ENCODE data around the gene ZBTB20.

ZBTB20 gene

DNA sequence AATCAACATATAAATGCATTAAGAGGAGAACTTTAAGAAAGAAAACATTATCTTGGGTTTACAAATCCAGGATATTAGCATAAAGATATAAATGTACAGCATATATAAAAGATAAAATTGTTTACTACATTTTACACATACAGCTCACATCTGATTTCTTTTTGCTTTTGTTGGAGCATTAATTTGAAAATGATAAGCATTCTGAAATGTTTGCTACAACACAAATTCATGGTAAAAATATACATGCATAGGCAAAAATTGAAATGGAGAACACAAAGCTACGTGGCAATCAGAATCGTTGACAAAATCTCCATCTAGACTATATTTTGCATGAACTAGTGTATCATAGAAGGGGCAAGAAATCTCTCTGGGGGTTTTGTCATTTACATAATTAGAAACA is 694.2 kb downstream of the ZBTB20 start:
- DNase-seq = no peak

DNA sequence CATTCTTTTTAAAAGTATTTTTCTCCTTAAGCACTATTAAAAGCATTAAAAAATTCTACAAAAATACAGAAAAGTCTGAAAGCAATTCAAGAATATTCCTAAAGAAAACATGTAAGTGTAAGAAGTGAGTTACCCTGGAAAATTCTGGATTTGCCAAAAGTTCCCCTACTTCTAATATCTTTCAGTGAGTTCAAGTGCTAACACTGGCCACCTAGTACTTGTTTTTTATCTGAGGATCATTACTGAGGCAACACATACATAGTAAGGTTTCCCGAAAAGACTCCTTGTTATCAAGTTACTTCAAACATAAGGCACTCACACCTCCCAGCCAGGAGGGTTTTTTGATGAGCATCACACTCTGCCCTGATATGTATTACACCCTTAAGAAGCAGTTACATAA is 694.8 kb downstream of the ZBTB20 start:
- DNase-seq = no peak

DNA sequence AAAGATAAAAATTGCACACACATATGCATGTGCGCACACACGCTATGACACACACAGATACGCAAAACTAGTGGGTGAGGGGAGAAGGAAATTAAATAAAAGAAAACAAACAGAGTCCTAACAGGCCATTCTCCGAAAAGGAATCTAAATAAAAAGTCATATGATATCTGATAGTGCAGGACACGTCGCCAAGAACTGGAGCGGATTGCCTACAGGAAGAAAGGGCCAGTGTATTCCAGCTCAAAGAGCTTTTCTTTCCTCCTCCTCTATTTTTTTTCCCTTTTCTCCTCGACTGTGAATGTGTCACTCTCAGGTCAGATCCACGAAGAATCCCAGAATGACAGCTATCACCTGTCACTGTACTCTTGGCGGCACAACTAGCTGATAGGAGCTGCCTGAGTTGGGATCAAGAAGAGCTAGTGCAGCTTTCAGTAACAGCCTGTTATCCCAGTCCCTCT is 695.5 kb downstream of the ZBTB20 start:
- DNase-seq = no peak

DNA sequence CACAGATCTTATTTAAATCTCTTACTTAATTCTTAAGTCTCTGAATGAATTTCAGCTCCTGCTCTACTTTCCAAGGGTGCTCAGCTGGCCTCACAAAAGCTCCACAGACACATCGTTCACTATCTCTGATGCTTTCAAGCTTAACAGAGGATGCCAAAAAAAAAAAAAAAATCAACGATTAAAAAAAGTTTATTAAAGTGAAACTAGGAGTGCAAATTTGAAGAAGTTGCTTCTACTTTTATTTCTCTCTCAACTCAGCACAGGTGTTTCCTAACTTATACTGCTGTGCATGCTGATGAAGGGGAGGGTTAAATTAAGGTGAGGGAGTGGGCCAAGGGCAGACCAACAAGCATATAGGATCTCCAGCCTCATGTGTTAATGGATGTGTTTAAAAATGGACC is 696.0 kb downstream of the ZBTB20 start:
- DNase-seq = no peak

- no peak for DNase-seq
Observed at GRCh38 chr3:114450008-114450596, 697.0 kb downstream of the ZBTB20 start.

DNA sequence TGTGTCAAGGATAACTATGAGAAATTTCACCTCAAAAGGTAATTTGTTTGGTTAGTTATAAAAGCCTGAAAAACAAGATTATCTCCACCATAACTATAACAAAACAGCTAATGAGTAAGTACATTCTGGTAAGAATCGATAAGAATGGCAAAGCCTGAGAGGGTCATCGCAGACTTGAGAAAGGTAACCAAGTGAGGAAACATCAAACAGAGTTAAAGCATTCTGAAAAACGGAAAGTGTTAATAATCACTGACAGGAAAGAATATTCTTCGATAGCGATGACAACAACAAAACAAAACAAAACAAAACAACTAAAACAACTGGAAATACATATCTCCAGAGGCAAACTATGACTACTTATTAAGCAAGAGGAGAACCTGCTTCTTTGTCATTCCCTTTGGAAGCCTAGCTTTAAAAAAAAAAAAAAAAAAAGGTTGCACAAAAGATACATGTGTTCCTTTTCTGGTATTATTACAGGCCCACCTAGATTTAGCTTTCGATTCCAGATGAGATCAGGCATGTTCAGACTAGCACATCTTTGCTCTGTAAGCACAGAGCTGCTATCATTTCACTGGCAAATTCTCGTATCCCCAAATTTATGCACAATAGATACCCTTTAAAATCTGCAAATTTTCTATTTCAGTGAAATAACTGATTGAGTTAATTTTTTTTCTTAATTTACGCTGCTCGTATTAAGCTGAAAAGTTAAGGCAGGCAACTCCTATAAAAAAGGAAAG is 697.6 kb downstream of the ZBTB20 start:
- no peak for DNase-seq

- no peak for DNase-seq
Observed at GRCh38 chr3:114447950-114448479, 699.1 kb downstream of the ZBTB20 start.

- no peak for DNase-seq
Observed at GRCh38 chr3:114447545-114447944, 699.5 kb downstream of the ZBTB20 start.

DNA sequence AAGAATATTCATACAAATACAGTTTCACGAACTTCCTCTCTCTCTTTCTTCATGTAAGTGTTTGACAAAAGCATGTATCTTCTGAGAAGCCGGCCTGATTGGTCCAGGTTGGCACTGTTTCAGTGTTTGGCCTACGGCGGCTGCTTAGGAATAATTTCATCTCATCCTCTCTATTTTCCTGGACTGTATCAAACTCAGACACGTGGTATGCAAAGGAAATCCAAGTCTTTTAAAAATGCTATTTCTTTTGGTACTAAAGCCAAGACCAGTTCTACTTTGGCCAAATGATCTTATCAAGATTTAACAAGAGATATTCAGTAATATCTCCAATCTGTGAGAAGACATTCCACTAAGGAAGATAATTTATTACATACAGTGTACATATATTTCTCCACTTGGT is 700.5 kb downstream of the ZBTB20 start:
- DNase-seq = no peak

GRCh38 chr3:114445233-114445632 is 701.9 kb downstream of the ZBTB20 start:
- no peak for DNase-seq

DNA sequence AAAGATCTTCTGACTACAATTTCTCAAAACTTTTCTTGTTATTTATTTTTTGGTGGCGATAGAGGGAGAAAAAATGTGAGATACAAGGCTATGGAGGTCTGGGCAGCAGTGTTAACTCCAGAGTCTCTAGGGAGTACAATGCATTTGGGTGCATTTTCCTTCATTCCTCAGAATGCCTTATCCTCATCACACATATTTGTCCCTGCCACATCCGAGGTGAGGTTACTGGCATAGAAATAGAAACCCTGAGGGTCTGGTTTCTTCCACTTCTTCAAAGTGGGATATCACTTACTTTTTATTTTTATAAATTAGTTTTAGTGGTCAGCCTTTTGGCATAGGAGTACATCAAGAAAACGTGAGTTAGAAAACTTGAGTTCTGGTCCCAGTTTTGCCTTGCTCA is 702.9 kb downstream of the ZBTB20 start:
- DNase-seq = no peak

- no peak for DNase-seq
Observed at GRCh38 chr3:114442246-114442645, 704.8 kb downstream of the ZBTB20 start.

DNA sequence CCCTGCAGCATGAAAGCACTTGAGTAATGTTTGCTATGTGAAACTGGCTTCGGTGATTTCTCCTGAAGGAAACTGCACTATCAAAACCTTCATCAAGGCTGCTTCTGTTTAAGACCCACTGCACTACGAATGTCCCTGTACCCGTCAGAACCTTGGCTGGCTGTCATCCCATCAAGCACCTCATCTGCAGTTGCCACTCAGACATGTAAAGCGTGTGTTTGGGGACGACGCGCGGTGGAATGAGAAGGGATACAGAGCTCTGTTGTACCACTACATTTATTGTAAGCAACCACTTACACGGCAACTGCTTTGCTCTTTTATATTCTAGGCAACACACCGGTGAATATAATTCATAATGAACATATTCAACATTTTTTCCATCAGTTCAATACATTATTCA is 705.7 kb downstream of the ZBTB20 start:
- no peak for DNase-seq

DNA sequence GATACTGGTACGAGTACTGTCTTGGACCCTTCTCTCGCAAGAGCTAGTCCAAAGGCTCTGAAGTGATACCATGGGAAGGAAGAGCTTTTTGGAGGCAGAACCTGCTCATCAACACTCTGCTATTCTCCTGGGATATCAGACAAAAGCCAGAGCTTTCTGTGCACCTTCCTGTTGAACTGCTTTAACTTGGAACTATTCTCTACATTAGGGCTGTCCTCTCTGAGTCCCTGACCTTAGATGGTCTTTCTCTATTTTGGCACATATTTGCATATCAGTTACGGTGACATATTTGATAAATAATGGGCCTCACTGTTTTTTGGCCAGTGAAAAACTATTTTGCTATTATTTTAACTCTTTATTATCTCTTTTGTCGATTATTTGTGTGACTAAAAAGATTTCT is 706.4 kb downstream of the ZBTB20 start:
- DNase-seq = no peak

DNA sequence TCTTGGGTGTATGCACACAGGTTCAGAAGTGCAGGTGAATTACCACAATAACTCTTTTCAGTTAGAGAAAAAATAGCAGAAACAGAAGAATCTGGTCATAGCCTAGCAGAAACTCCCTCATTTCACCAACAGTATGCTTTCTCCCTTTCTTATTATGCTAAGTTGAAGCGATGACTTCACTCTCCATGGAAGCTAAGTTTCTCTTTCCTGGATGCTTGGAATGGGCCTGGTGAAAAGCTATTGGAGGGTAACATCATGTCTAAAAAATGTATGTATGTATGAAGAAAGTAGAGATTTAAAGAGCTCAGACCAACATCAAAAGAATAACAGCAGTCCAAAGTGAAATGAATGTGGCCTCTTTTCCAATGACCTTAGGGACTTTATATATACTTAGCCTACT is 707.8 kb downstream of the ZBTB20 start:
- no peak for DNase-seq

GRCh38 chr3:114437897-114438296 is 709.2 kb downstream of the ZBTB20 start:
- no peak for DNase-seq

DNA sequence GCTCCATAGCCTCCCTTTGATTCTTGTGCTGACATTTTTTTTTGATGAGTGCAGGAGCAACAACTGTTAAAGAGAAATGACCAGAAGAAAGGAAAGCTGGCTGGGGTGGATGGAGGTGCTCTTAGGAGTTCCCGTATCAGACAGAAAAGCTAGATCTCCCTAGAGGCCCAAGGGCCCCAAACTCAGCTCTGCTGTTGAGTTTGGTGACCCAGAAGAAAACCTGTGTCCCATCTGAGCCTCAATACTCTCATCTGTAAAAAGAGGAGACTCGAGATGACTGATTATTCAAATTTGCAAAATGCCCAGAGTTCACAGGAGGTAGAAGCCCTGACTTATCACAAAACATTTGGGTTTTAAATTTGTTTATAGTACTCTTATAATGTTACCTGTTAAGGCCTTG is 710.9 kb downstream of the ZBTB20 start:
- DNase-seq = no peak

GRCh38 chr3:114435386-114436115 is 711.5 kb downstream of the ZBTB20 start:
- DNase-seq = no peak

GRCh38 chr3:114432310-114432709 is 714.8 kb downstream of the ZBTB20 start:
- no peak for DNase-seq

- DNase-seq = no peak
Observed at GRCh38 chr3:114428044-114428595, 719.0 kb downstream of the ZBTB20 start.

DNA sequence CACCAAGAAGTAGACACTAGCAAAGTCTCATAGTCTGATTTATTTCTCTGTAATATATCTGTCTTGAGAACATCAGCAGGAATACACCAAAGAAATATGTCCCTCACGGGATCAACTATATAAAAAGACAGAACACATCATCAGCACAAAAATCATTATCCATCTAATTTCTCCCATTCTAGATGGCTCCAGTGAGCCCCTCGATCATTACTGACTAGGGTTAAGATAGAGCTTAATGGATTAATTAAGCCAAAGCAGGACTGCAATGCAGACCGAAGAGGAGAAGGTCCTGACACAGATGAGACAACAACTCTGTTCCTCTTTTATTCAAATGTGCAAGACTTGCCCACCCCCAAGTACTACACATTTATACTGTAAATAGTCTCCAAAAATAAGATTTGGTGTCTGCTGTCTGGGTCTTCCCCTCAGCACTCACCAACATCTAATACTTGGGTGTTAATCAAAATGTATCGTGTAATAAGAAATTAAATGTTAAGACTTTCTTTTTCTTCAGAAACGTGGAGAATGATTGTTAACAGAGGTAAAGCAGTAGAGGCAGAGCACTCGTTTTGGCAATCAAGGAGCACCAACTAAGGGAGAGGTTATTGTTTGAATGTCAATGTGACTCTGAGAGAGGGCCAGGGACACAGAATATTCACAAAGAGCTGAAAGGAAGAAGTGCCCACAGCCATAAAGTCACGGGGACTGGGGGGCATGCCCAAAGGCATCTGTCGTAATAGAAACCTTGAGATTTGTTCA is 719.6 kb downstream of the ZBTB20 start:
- no peak for DNase-seq

DNA sequence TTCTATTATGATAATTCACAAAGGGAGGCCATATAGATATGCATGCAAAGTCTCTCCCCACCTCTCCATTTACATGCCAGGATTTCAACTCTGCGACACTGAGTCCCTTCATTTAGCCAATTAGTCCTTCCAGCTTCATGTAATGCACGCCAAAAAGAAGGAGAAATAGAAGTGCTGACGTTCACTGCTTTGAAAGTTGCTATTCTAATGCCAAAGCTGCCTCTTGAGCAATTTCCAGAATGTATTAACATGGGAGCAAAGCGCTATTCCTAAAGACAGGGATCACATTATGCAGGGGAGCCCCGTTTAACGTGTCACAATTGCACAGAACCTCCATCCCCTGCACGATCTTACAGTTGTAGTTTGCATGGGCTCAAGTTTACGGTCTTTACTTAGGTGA is 722.8 kb downstream of the ZBTB20 start:
- no peak for DNase-seq

GRCh38 chr3:114421204-114421603 is 725.9 kb downstream of the ZBTB20 start:
- DNase-seq = no peak
